ENCODE results near the gene GPRIN3. TPM values are rescaled to one million over a fixed set of nuclear protein-coding genes. Genes with fewer than 3 reads are reported as not detected.

GPRIN3 gene
- total and polyA plus RNA-seq, 2 donors (not counting 1 experiment from before 2014, with no cell fraction given): 0.22 to 1.5 TPM

- H3K9me3 ChIP-seq (ENCODE audit: control extremely low read depth in 1 of 3, control insufficient read depth in 2 of 3, insufficient read depth in 1 of 3, low read length in 2 of 3): peaks cover 0 to 2% (median 1%) of the 10 kb centered on the region in 3 donors
- 100% methylated on average over 5 of the region's 6 CpGs for WGBS (ENCODE audit: insufficient coverage)
- no peak overlapping the region for H2AFZ ChIP-seq (ENCODE audit: insufficient read depth, low read depth, low read length, poor library complexity, severe bottlenecking)
- TF ChIP-seq CTCF (IDR thresholded peaks at IDR 0.05): no peak
- TF ChIP-seq EZH2 (IDR thresholded peaks at IDR 0.05; ENCODE audit: borderline replicate concordance, insufficient read depth, low read depth, low read length, poor library complexity, severe bottlenecking): no peak
- no peaks in the 10 kb centered on the region for H4K20me1 ChIP-seq (ENCODE audit: control insufficient read depth, insufficient read depth, low read length, poor library complexity, severe bottlenecking)
- H3K4me1 ChIP-seq (ENCODE audit: control insufficient read depth in 2 of 2, insufficient read depth in 2 of 2, low read length in 2 of 2): peaks cover 18 to 21% of the 10 kb centered on the region in 2 donors
- Mint-ChIP-seq H3K27ac (no peak overlapping the region), H3K4me1 (peaks cover 50% of the 10 kb centered on the region), H3K27me3 (peaks cover 15% of the 10 kb centered on the region), H3K9me3 (ENCODE audit: insufficient read depth) (no peaks in the 10 kb centered on the region), H3K4me3 (no peak overlapping the region)
- H3K4me2 ChIP-seq (replicated peaks; ENCODE audit: low read depth, low read length, poor library complexity, severe bottlenecking): no peak overlapping the region
- H3K4me3 ChIP-seq (ENCODE audit: control extremely low read depth in 1 of 5, extremely low read depth in 1 of 5, insufficient read depth in 1 of 5, low read depth in 2 of 5, low read length in 4 of 5): no peak overlapping the region
- no peaks in the 10 kb centered on the region for H3K27me3 ChIP-seq (replicated peaks in 1 of 4; ENCODE audit: control extremely low read depth in 1 of 4, control insufficient read depth in 3 of 4, insufficient read depth in 4 of 4, low read length in 3 of 4)
- POLR2A ChIA-PET: no interaction called here
- no peaks in the 10 kb centered on the region for H3K79me2 ChIP-seq (ENCODE audit: control insufficient read depth, insufficient read depth, low read length)
- H3K9ac ChIP-seq (ENCODE audit: low read length): no peak overlapping the region
- no peak overlapping the region for H3K27ac ChIP-seq (ENCODE audit: low read length in 2 of 2)
- no peak for ATAC-seq (ENCODE audit: low read depth)
- no peak for DNase-seq
- intact Hi-C loops (cut with micrococcal nuclease): no loop called here
- H3K36me3 ChIP-seq (replicated peaks in 1 of 2; ENCODE audit: control extremely low read depth in 1 of 2, control insufficient read depth in 1 of 2, extremely low read depth in 1 of 2, insufficient read depth in 2 of 2, low read length in 1 of 2): no peaks in the 10 kb centered on the region
- CTCF ChIA-PET: no interaction called here
These were observed 19.7 kb downstream of the GPRIN3 start for GRCh38 chr4:89287945-89288344.

GRCh38 chr4:89285745-89286144 is 21.9 kb downstream of the GPRIN3 start:
- ChIA-PET CTCF (no interaction called here), POLR2A (no interaction called here)
- ATAC-seq (ENCODE audit: low read depth) (no peak), DNase-seq (no peak)
- Mint-ChIP-seq H3K4me3 (peak overlapping the region; percentile 14), H3K9me3 (ENCODE audit: insufficient read depth) (no peaks in the 10 kb centered on the region), H3K27me3 (peaks cover 8% of the 10 kb centered on the region), H3K4me1 (peaks cover 44% of the 10 kb centered on the region), H3K27ac (no peak overlapping the region)
- intact Hi-C loops (cut with micrococcal nuclease): no loop called here
- Histone ChIP-seq H3K9ac (ENCODE audit: low read length) (no peak overlapping the region), H4K20me1 (ENCODE audit: control insufficient read depth, insufficient read depth, low read length, poor library complexity, severe bottlenecking) (no peaks in the 10 kb centered on the region), H3K27ac (ENCODE audit: low read length in 2 of 2) (no peak overlapping the region), H3K4me2 (replicated peaks; ENCODE audit: low read depth, low read length, poor library complexity, severe bottlenecking) (no peak overlapping the region), H3K36me3 (replicated peaks in 1 of 2; ENCODE audit: control extremely low read depth in 1 of 2, control insufficient read depth in 1 of 2, extremely low read depth in 1 of 2, insufficient read depth in 2 of 2, low read length in 1 of 2) (no peaks in the 10 kb centered on the region), H3K27me3 (replicated peaks in 1 of 4; ENCODE audit: control extremely low read depth in 1 of 4, control insufficient read depth in 3 of 4, insufficient read depth in 4 of 4, low read length in 3 of 4) (no peaks in the 10 kb centered on the region), H3K4me1 (ENCODE audit: control insufficient read depth in 2 of 2, insufficient read depth in 2 of 2, low read length in 2 of 2) (peaks cover 18 to 21% of the 10 kb centered on the region in 2 donors), H3K79me2 (ENCODE audit: control insufficient read depth, insufficient read depth, low read length) (no peaks in the 10 kb centered on the region), H3K9me3 (ENCODE audit: control extremely low read depth in 1 of 3, control insufficient read depth in 2 of 3, insufficient read depth in 1 of 3, low read length in 2 of 3) (no peaks in the 10 kb centered on the region), H3K4me3 (ENCODE audit: control extremely low read depth in 1 of 5, extremely low read depth in 1 of 5, insufficient read depth in 1 of 5, low read depth in 2 of 5, low read length in 4 of 5) (no peak overlapping the region), H2AFZ (ENCODE audit: insufficient read depth, low read depth, low read length, poor library complexity, severe bottlenecking) (no peak overlapping the region)
- no CpG with 5 or more reads among the region's 2 CpGs for WGBS (ENCODE audit: insufficient coverage)
- TF ChIP-seq CTCF (IDR thresholded peaks at IDR 0.05): no peak
- TF ChIP-seq EZH2 (IDR thresholded peaks at IDR 0.05; ENCODE audit: borderline replicate concordance, insufficient read depth, low read depth, low read length, poor library complexity, severe bottlenecking): no peak
